ENCODE data around the gene CMSS1.
A peak's percentile ranks its signal among the peaks of the same experiment; 100 is the strongest.
"Not testable (repeated sequence)": the region's sequence is repeated elsewhere in the genome, so short reads cannot be mapped to it uniquely, and the experiment has no call there.

The CMSS1 gene

GRCh38 chr3:100072326-100073048 lies 254.8 kb downstream of the CMSS1 start:
- DNase-seq, result peak; percentile 58

- no peak for DNase-seq
These were observed 255.5 kb downstream of the CMSS1 start for GRCh38 chr3:100073049-100073713.

GRCh38 chr3:100073714-100074307 lies 256.1 kb downstream of the CMSS1 start:
- peak; percentile 54 for DNase-seq

GRCh38 chr3:100075196-100075595 lies 257.5 kb downstream of the CMSS1 start:
- no peak for DNase-seq

- DNase-seq, result no peak
These were observed 258.4 kb downstream of the CMSS1 start for GRCh38 chr3:100075851-100076730.

GRCh38 chr3:100076731-100077529 lies 259.3 kb downstream of the CMSS1 start:
- DNase-seq, result no peak

- DNase-seq, result no peak
These were observed 261.7 kb downstream of the CMSS1 start for GRCh38 chr3:100079328-100079727.

GRCh38 chr3:100080573-100080972 lies 262.9 kb downstream of the CMSS1 start:
- DNase-seq, result no peak

- DNase-seq, result no peak
These were observed 263.6 kb downstream of the CMSS1 start for GRCh38 chr3:100081311-100081710.

GRCh38 chr3:100081986-100082692 lies 264.5 kb downstream of the CMSS1 start:
- no peak for DNase-seq

- DNase-seq, result no peak
These were observed 265.1 kb downstream of the CMSS1 start for GRCh38 chr3:100082714-100083113.

- DNase-seq, result no peak
These were observed 265.5 kb downstream of the CMSS1 start for GRCh38 chr3:100083209-100083608.

GRCh38 chr3:100084100-100084806 lies 266.6 kb downstream of the CMSS1 start:
- no peak for DNase-seq

GRCh38 chr3:100086401-100086800 lies 268.7 kb downstream of the CMSS1 start:
- DNase-seq, result no peak

- DNase-seq, result peak; percentile 84
These were observed 269.5 kb downstream of the CMSS1 start for GRCh38 chr3:100087198-100087597.

GRCh38 chr3:100088735-100089368 lies 271.2 kb downstream of the CMSS1 start:
- no peak for DNase-seq

- DNase-seq, result peak; percentile 64
These were observed 272.4 kb downstream of the CMSS1 start for GRCh38 chr3:100089812-100090668.

GRCh38 chr3:100090669-100091005 lies 273.0 kb downstream of the CMSS1 start:
- no peak for DNase-seq

- no peak for DNase-seq
These were observed 276.2 kb downstream of the CMSS1 start for GRCh38 chr3:100093831-100094230.

GRCh38 chr3:100096286-100096685 lies 278.6 kb downstream of the CMSS1 start:
- not testable (repeated sequence) for DNase-seq
